ENCODE measurements around the gene C2CD3.
"Not testable (repeated sequence)": the region's sequence is repeated elsewhere in the genome, so short reads cannot be mapped to it uniquely, and the experiment has no call there.

The C2CD3 gene

DNA sequence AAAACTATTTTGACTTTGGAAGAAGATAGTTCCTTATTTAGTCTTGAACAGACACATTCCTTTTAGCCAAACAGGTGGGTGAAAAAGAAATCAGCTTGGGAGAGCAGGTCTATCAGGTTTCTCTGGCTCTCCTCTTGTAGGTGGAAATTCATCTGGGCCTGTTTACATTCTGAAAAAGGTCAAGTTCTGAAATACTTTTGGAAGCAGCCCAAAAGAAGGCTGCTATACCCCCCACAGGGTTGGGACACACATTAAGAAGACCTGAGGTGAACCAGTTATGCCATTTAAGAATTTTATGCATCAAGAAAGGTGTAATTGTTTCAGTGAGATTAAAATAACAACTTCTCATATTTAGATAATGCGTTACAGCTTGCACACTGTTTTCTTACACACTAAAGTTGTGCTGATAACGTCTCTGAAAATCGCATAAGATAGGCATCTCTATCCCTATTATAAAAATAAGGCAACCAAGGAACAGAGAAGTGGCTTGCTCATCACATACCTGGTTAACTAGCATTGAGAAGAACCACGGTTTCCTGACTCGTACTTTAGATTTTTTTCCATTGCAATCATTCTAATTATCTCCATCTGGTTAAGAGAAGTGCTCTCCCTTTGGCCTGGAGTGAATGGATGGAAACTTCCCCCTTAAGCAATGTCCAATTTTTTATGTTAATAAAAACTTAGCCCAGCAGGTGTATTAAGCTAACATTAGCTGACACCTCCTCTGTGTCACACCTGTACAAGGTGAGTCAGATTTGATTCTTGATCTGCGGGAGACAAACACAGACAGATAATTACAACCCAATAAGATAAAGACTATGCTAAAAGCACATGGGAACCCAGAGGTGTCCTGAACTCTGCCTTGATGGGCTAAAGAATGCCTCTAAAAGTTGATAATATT, 101.4 kb downstream of the C2CD3 start:
- peaks cover 47% of the 10 kb centered on the region for H3K36me3 ChIP-seq
- TF ChIP-seq, protein P1, sequence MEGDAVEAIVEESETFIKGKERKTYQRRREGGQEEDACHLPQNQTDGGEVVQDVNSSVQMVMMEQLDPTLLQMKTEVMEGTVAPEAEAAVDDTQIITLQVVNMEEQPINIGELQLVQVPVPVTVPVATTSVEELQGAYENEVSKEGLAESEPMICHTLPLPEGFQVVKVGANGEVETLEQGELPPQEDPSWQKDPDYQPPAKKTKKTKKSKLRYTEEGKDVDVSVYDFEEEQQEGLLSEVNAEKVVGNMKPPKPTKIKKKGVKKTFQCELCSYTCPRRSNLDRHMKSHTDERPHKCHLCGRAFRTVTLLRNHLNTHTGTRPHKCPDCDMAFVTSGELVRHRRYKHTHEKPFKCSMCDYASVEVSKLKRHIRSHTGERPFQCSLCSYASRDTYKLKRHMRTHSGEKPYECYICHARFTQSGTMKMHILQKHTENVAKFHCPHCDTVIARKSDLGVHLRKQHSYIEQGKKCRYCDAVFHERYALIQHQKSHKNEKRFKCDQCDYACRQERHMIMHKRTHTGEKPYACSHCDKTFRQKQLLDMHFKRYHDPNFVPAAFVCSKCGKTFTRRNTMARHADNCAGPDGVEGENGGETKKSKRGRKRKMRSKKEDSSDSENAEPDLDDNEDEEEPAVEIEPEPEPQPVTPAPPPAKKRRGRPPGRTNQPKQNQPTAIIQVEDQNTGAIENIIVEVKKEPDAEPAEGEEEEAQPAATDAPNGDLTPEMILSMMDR (IDR thresholded peaks at IDR 0.05; ENCODE audit: low read depth, low read length): no peak
- H3K27me3 ChIP-seq (ENCODE audit: insufficient read depth, low read depth, severe bottlenecking): no peaks in the 10 kb centered on the region
- H3K9me3 ChIP-seq (ENCODE audit: severe bottlenecking): no peaks in the 10 kb centered on the region
- no peak for DNase-seq
- H3K4me3 ChIP-seq (ENCODE audit: low read depth, low read length): no peak overlapping the region
- no peak overlapping the region for H3K27ac ChIP-seq

DNA sequence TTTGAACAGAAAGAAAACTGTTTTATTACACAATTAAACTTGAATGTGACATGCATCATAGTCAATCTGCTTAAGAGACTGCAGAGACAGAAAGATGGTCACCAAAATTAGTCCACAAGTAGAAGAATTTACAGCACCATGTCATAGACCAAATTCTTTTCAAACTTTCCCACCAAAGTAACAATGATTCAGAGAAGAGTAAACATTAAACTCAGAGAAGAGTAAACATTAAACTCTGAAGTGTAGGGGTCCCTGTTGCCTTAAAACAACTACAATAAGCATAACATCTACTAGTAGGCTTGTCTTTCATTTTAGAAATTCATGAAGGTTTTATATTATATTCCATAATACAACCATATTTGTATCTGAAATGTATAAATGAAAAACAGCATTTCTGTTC, 104.1 kb downstream of the C2CD3 start:
- DNase-seq; H3K9me3 ChIP-seq (ENCODE audit: severe bottlenecking); H3K27me3 ChIP-seq (ENCODE audit: insufficient read depth, low read depth, severe bottlenecking); H3K27ac ChIP-seq; H3K4me3 ChIP-seq (ENCODE audit: low read depth, low read length): not testable (repeated sequence)
- peaks cover 24% of the 10 kb centered on the region for H3K36me3 ChIP-seq

DNA sequence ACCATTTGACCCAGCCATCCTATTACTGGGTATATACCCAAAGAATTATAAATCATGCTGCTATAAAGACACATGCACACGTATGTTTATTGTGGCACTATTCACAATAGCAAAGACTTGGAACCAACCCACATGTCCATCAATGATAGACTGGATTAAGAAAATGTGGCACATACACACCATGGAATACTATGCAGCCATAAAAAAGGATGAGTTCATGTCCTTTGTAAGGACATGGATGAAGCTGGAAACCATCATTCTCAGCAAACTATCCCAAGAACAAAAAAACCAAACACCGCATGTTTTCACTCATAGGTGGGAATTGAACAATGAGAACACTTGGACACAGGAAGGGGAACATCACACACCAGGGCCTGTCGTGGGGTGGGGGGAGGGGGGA, 105.3 kb downstream of the C2CD3 start:
- not testable (repeated sequence) for H3K27me3 ChIP-seq (ENCODE audit: insufficient read depth, low read depth, severe bottlenecking); DNase-seq; H3K27ac ChIP-seq; H3K9me3 ChIP-seq (ENCODE audit: severe bottlenecking); H3K4me3 ChIP-seq (ENCODE audit: low read depth, low read length)
- H3K36me3 ChIP-seq: peaks cover 13% of the 10 kb centered on the region

DNA sequence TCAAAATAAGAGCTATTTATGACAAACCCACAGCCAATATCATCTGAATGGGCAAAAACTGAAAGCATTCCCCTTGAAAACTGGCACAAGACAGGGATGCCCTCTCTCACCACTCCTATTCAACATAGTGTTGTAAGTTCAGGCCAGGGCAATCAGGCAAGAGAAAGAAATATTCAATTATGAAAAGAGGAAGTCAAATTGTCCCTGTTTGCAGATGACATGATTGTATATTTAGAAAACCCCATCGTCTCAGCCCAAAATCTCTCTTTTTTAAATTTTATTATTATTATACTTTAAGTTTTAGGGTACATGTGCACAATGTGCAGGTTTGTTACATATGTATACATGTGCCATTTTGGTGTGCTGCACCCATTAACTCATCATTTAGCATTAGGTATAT, 107.2 kb downstream of the C2CD3 start:
- not testable (repeated sequence) for H3K4me3 ChIP-seq (ENCODE audit: low read depth, low read length); H3K36me3 ChIP-seq; H3K9me3 ChIP-seq (ENCODE audit: severe bottlenecking); H3K27ac ChIP-seq; DNase-seq; H3K27me3 ChIP-seq (ENCODE audit: insufficient read depth, low read depth, severe bottlenecking)

DNA sequence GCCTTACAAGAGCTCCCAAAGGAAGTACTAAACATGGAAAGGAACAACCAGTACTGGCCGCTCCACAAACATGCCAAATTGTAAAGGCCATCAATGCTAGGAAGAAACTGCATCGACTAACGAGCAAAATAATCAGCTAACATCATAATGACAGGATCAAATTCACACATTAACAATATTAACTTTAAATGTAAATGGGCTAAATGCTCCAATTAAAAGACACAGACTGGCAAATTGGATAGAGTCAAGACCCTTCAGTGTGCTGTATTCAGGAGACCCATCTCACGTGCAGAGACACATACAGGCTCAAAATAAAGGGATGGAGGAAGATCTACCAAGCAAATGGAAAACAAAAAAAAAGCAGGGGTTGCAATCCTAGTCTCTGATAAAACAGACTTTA, 109.2 kb downstream of the C2CD3 start:
- not testable (repeated sequence) for H3K27ac ChIP-seq; H3K27me3 ChIP-seq (ENCODE audit: insufficient read depth, low read depth, severe bottlenecking); H3K9me3 ChIP-seq (ENCODE audit: severe bottlenecking); H3K4me3 ChIP-seq (ENCODE audit: low read depth, low read length); DNase-seq; H3K36me3 ChIP-seq

DNA sequence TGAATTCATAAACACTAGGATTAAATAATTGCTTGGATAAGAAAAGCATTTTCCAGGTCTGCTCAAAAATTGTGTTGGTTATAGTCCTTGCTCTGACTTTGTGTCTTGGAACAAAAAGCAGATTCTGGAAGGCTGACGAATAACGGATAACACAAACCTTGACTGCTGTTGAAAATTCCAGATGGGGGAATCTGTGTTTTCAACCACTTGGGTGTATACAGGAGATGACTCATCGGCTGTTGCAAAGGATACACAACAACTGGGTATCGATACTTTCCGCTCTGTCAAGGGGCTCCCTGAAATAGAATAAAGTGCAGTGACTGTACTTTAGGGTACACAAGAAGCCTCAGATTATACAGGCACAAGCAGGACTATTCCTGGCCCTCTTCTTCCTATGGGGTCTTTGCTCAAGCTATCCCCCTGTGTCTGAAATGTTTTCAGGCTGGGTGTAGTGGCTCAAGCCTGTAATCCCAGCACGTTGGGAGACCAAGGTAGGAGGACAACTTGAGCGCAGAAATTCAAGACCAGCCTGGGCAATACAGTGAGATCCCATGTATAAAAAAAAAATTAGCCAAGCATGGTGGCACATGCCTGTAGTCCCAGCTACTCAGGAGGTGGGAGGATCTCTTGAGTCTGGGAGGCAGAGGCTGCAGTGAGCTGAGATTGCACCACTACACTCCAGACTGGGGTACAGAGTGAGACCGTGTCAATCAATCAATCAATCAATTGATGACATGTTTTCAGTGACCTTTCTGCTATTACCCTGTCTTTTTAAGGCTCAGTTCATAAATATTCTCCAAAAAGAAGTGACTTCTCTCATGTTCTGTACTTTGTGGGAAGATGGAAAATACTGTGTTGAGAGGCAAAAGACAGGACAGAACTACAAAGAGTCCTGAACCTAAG, 113.3 kb downstream of the C2CD3 start:
- TF ChIP-seq, protein P1 (IDR thresholded peaks at IDR 0.05; ENCODE audit: low read depth, low read length): no peak
- no peaks in the 10 kb centered on the region for H3K9me3 ChIP-seq (ENCODE audit: severe bottlenecking)
- H3K27ac ChIP-seq: no peak overlapping the region
- no peak for DNase-seq
- H3K4me3 ChIP-seq (ENCODE audit: low read depth, low read length): no peak overlapping the region
- no peaks in the 10 kb centered on the region for H3K27me3 ChIP-seq (ENCODE audit: insufficient read depth, low read depth, severe bottlenecking)
- H3K36me3 ChIP-seq: peaks cover 29% of the 10 kb centered on the region

DNA sequence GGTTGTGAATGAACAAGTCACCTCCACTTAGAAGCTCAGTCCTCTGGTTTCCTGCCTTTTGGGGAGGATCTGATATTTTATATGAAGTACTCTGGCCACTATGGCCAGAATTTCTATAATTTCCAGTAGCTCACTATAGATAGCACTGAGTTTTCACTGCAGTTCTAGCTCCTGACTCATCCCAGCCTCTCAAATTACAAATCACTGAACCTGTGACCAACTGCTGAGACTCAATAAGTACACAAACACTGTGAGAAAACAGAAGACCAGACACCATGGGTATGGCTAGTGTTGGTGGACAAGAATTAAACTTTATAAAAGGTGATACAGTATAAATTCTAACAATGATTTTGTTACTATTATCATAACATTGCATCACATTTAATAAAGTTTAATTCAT, 114.9 kb downstream of the C2CD3 start:
- Histone ChIP-seq H3K27ac (no peak overlapping the region), H3K9me3 (ENCODE audit: severe bottlenecking) (no peaks in the 10 kb centered on the region), H3K4me3 (ENCODE audit: low read depth, low read length) (no peak overlapping the region), H3K27me3 (ENCODE audit: insufficient read depth, low read depth, severe bottlenecking) (no peaks in the 10 kb centered on the region), H3K36me3 (peaks cover 41% of the 10 kb centered on the region)
- no peak for DNase-seq
- TF ChIP-seq, protein P1 (IDR thresholded peaks at IDR 0.05; ENCODE audit: low read depth, low read length): no peak
